ENCODE measurements around the gene PPP1R11. TPM values are rescaled to one million over a fixed set of nuclear protein-coding genes. Genes with fewer than 3 reads are reported as not detected.

Gene PPP1R11
- total and polyA plus RNA-seq, 2 experiments from 2014 or later: 50.9 to 74.5 TPM

DNA sequence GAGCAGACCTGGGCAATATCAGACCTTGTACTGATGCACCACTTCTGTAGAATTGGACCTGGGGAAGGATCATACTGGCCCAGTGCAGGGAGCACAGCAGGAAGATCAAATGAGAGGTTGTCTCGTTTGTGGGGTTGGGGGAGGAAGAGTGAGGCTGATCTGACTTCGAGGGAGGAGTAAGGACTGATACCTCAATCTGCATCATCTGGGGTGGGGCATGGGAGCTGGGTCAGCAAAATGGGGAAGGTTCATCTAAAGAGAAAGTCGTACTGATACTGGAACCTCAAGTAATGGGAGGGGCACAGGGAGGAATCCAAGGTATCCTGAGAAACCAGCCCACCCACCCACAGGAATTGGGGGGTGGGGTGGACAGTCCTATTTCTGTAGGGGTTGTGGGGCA is 4.9 kb downstream of the PPP1R11 start:
- Histone ChIP-seq H3K4me1 (ENCODE audit: insufficient read depth) (peaks cover 31% of the 10 kb centered on the region), H3K4me2 (peak overlapping the region; percentile 77), H4K20me1 (ENCODE audit: insufficient read depth, poor library complexity, severe bottlenecking) (no peaks in the 10 kb centered on the region), H3K36me3 (replicated peaks; ENCODE audit: insufficient read depth, low read depth) (no peaks in the 10 kb centered on the region), H3K9me2 (replicated peaks; ENCODE audit: insufficient read depth) (no peaks in the 10 kb centered on the region), H2AFZ (no peak overlapping the region), H3K79me2 (peaks cover 11% of the 10 kb centered on the region), H3K27ac (no peak overlapping the region), H3K4me3 (no peak overlapping the region), H3K27me3 (peaks cover 74% of the 10 kb centered on the region), H3K9me3 (ENCODE audit: low read depth) (no peaks in the 10 kb centered on the region)
- WGBS (ENCODE audit: low lambda C conversion rate, missing lambda C conversion rate): 63% methylated on average over 3 of the region's 3 CpGs
- no peak for DNase-seq (ENCODE audit: low spot score)
- TF ChIP-seq EZH2 (IDR thresholded peaks at IDR 0.05; ENCODE audit: borderline replicate concordance) (no peak), EZH2phosphoT487 (IDR thresholded peaks at IDR 0.05; ENCODE audit: low read depth, severe bottlenecking, unreplicated experiment) (no peak)
- TF ChIP-seq, protein P1, sequence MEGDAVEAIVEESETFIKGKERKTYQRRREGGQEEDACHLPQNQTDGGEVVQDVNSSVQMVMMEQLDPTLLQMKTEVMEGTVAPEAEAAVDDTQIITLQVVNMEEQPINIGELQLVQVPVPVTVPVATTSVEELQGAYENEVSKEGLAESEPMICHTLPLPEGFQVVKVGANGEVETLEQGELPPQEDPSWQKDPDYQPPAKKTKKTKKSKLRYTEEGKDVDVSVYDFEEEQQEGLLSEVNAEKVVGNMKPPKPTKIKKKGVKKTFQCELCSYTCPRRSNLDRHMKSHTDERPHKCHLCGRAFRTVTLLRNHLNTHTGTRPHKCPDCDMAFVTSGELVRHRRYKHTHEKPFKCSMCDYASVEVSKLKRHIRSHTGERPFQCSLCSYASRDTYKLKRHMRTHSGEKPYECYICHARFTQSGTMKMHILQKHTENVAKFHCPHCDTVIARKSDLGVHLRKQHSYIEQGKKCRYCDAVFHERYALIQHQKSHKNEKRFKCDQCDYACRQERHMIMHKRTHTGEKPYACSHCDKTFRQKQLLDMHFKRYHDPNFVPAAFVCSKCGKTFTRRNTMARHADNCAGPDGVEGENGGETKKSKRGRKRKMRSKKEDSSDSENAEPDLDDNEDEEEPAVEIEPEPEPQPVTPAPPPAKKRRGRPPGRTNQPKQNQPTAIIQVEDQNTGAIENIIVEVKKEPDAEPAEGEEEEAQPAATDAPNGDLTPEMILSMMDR (IDR thresholded peaks at IDR 0.05; ENCODE audit: poor library complexity): no peak

DNA sequence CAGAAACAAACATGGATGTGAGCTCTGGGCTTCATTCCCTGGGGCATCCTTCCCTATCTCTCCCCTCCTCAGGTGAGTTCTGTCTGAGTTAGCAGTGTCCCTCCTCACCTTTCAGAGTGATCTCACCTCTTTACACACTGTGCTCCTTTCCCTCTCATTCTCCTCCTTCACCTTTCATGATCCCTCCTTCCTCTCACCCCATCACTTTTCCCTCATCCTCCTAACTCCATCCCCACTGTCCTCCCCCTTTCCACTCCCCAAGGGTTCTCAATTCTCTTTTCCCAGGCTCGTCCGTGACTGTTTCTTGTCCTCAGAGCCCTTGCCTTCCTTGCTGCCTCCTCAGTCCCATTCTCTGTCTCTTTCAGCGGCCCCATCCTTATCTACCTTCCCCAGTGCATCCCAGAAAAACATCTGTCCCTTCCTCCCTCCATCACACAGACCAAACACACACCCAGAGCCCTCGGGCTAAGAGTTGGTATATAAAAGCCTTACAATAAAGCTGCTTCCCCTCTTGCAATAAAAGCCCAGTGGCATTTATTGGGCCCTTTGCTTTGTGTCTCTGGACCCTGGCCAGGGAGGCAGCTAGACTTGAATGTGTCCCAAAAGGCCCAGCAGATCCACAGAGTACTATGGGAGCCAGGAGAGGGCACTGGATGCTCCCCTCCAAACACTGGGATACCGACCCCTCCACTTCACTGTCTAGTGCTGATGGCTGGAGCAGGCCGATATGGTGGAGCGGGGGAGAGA is 6.7 kb downstream of the PPP1R11 start:
- WGBS (ENCODE audit: low lambda C conversion rate, missing lambda C conversion rate): 44% methylated on average over 7 of the region's 7 CpGs
- H3K36me3 ChIP-seq (replicated peaks; ENCODE audit: insufficient read depth, low read depth): no peaks in the 10 kb centered on the region
- peaks cover 92% of the 10 kb centered on the region for H3K27me3 ChIP-seq
- DNase-seq (ENCODE audit: low spot score): peak; percentile 35
- H3K9me2 ChIP-seq (replicated peaks; ENCODE audit: insufficient read depth): no peaks in the 10 kb centered on the region
- H3K4me3 ChIP-seq: no peak overlapping the region
- H3K9me3 ChIP-seq (ENCODE audit: low read depth): no peaks in the 10 kb centered on the region
- TF ChIP-seq, protein P1 (IDR thresholded peaks at IDR 0.05; ENCODE audit: poor library complexity): no peak
- TF ChIP-seq EZH2 (IDR thresholded peaks at IDR 0.05; ENCODE audit: borderline replicate concordance) (no peak), EZH2phosphoT487 (IDR thresholded peaks at IDR 0.05; ENCODE audit: low read depth, severe bottlenecking, unreplicated experiment) (no peak)
- peak overlapping the region; percentile 92 for H3K4me2 ChIP-seq
- H3K79me2 ChIP-seq: no peaks in the 10 kb centered on the region
- H4K20me1 ChIP-seq (ENCODE audit: insufficient read depth, poor library complexity, severe bottlenecking): no peaks in the 10 kb centered on the region
- H2AFZ ChIP-seq: no peak overlapping the region
- peak overlapping the region; percentile 49 for H3K27ac ChIP-seq
- H3K4me1 ChIP-seq (ENCODE audit: insufficient read depth): peaks cover 31% of the 10 kb centered on the region

DNA sequence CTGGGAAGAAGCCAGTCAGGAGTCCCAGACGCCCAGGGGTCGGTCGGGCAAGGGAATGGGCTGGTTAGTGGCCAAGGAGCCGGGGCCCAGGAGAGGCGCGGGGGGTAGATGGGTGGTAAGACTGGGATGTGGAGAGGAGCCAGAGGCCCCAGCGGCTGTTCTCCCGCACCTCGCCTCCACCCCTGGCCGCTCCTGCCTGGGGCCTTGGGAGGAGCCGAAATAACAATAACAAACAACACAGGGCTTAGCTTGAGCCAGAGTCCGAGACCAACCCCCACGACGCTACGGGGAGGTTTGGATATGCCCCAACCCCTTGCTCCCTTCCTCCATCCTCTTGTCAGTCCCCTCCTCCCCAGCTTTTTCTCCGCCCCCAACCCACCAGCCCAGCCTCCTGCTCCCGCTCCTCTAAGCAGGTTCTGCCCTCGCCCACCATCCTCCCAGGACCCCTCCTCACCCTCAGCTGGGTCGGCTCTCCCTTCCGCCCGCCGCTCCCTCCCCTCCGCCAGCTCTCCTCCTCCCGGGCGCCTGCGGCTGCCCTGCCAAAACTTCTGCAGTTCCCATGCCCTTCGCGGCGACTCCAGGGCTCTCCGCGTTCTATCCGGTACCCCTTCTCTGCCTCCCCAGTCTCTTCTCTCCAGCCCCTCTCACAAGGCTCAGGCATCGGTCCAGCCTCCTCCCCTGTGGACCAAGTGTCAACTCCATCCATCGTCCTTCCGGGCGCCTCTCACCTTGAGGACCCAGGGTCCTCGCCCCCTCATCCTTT is 7.5 kb downstream of the PPP1R11 start:
- peak; percentile 51 for DNase-seq (ENCODE audit: low spot score)
- TF ChIP-seq EZH2 (IDR thresholded peaks at IDR 0.05; ENCODE audit: borderline replicate concordance) (no peak), EZH2phosphoT487 (IDR thresholded peaks at IDR 0.05; ENCODE audit: low read depth, severe bottlenecking, unreplicated experiment) (peak; percentile 63)
- TF ChIP-seq, protein P1 (IDR thresholded peaks at IDR 0.05; ENCODE audit: poor library complexity): no peak
- Histone ChIP-seq H3K9me2 (replicated peaks; ENCODE audit: insufficient read depth) (no peaks in the 10 kb centered on the region), H3K36me3 (replicated peaks; ENCODE audit: insufficient read depth, low read depth) (no peaks in the 10 kb centered on the region), H3K27ac (peak overlapping the region; percentile 49), H3K4me2 (peak overlapping the region; percentile 92), H3K9me3 (ENCODE audit: low read depth) (no peaks in the 10 kb centered on the region), H3K4me1 (ENCODE audit: insufficient read depth) (peaks cover 31% of the 10 kb centered on the region), H4K20me1 (ENCODE audit: insufficient read depth, poor library complexity, severe bottlenecking) (no peaks in the 10 kb centered on the region), H3K4me3 (peak overlapping the region; percentile 36), H3K79me2 (no peaks in the 10 kb centered on the region), H3K27me3 (peaks cover 100% of the 10 kb centered on the region), H2AFZ (peak overlapping the region; percentile 46)
- WGBS (ENCODE audit: low lambda C conversion rate, missing lambda C conversion rate): 5% methylated on average over 28 of the region's 37 CpGs

Measured in hepatocyte (in vitro differentiated cells).